ENCODE measurements around the gene TRIM63. TPM values are rescaled to one million over a fixed set of nuclear protein-coding genes. Genes with fewer than 3 reads are reported as not detected.
A peak's percentile ranks its signal among the peaks of the same experiment; 100 is the strongest.
"Not testable (repeated sequence)": the region's sequence is repeated elsewhere in the genome, so short reads cannot be mapped to it uniquely, and the experiment has no call there.

Gene TRIM63
- total RNA-seq (2014; rRNA removed; shearing (Covaris generic)): not detected in 2 replicates

GRCh38 chr1:26067432-26067911 is at the start of gene TRIM63:
TRIM63 (minus strand) TSS chr1:26067630; CDS start chr1:26067494, 136 bp downstream.
- no peak for DNase-seq (ENCODE audit: low spot score)

GRCh38 chr1:26114165-26114927 is 46.9 kb upstream of the TRIM63 start:
- DNase-seq (ENCODE audit: low spot score): no peak

DNA sequence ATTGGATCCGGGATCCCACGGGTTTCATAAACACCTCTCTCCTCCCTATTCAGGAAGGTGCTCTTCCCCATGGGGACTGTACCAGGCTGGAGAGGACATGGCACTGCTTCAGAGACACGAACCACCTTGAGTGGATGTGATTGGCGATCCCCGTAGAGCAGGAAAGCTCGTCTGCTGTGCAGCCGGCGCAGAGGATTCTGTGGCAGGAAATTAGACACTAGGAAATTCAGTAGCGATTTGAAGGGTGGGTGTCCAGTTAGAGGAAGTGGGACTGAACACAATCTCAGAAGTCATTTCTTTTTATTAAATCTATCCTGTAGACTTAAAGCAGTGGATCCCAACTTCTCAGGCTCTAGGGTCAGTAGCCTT is 45.0 kb upstream of the TRIM63 start:
- peak; percentile 10 for DNase-seq (ENCODE audit: low spot score)

GRCh38 chr1:26111530-26112406 is 44.3 kb upstream of the TRIM63 start, which contains the start of gene PDIK1L:
PDIK1L (plus strand) TSS chr1:26111824; CDS start chr1:26114309, 2,485 bp downstream.
- DNase-seq (ENCODE audit: low spot score): peak; percentile 63

DNA sequence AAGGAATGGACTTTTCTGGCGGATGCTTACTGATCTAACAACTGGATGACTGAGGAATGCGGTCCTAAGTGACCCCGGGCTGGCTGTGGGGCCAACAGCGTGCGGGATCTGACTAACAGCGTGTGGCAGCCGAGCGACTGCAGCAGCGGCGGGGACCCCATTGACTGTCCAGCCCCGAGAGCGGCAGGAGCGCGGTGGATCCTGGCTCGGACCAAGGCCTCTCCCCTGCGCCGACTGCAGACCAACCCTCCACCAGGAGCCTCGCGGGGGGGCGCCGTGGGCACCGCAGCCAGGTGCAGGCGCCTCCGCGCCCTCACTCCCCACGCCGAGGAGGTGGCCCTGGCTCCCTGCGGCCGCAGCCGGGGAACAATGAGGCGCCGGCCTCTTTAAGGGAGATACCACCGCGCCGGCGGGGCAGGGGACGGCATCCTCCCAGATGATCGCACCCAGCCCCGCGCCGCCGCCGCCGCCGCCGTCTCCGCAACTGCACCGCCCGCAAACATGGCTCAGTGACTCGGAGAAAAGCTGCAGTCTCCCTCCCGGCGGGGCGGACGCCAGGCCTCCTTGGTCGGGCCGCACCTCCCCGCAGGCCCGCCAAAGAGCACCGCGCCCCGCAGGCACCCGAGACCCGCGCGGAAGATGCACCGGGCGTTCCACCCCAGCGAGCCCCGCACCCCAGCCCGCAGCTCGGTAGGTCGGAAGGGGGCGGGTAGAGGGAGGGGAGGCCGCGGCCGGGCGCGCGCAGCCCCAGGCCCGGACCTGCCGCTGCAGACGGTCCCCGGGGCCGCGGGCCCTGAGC is 43.5 kb upstream of the TRIM63 start:
- DNase-seq (ENCODE audit: low spot score): peak; percentile 25

GRCh38 chr1:26109229-26110164 is 42.1 kb upstream of the TRIM63 start:
- no peak for DNase-seq (ENCODE audit: low spot score)

DNA sequence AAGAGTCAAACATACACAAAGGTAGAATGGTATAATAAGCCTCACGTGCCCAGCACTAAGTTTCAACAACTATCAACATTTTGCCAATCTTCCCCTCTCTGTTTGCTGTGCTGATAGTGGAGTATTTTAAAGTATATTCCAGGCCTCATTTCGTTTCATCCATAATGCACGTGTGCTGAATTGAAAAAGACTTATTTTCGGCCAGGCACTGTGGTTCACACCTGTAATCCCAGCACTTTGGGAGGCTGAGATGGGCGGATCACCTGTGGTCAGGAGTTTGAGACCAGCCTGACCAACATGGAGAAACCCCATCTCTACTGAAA is 37.8 kb upstream of the TRIM63 start:
- DNase-seq (ENCODE audit: low spot score): not testable (repeated sequence)

DNA sequence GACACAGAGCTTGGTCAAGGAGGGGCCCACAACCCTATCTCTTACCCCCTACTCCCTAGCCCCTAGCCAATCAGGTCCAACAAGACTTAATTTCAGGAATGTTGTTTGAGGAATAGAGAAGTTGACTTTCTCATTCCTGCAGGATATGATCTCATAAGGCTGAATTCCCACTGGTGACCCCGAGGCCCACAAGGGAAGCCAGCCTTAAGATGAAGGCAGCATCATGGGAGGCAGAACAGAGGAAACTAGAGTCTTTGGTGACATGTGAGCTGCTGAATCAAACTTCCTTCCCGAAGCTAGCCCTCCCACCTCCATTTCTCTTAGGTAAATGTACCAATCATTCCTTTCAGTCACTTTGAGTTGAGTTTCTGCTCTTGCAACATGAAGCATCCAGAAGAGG is 35.1 kb upstream of the TRIM63 start:
- no peak for DNase-seq (ENCODE audit: low spot score)

GRCh38 chr1:26102119-26102518 is 34.7 kb upstream of the TRIM63 start:
- DNase-seq (ENCODE audit: low spot score): no peak

DNA sequence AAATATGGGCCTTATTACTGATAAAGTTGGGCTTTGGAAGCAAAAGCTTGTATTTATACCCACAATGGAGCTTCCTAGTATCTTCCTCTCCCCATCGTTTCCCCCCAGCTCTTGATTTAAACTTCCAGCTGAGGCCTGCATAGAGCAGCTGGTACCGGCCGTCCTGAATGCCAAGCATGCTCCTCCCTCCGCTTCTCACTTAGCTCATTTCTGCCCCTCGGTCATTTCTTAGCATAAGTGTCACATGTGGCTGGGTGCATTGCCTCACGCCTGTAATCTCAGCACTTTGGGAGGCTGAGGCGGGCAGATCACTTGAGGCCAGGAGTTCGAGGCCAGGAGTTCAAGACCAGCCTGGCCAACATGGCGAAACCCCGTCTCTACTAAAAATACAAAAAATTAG is 32.8 kb upstream of the TRIM63 start:
- not testable (repeated sequence) for DNase-seq (ENCODE audit: low spot score)

- DNase-seq (ENCODE audit: low spot score): no peak
Observed at GRCh38 chr1:26099780-26100179, 32.4 kb upstream of the TRIM63 start.

GRCh38 chr1:26098602-26099001 is 31.2 kb upstream of the TRIM63 start:
- DNase-seq (ENCODE audit: low spot score): no peak

- peak; percentile 79 for DNase-seq (ENCODE audit: low spot score)
Observed at GRCh38 chr1:26097696-26098095, 30.3 kb upstream of the TRIM63 start.

- no peak for DNase-seq (ENCODE audit: low spot score)
Observed at GRCh38 chr1:26096471-26096870, 29.0 kb upstream of the TRIM63 start.

GRCh38 chr1:26094677-26095383 is 27.4 kb upstream of the TRIM63 start:
- peak; percentile 67 for DNase-seq (ENCODE audit: low spot score)

DNA sequence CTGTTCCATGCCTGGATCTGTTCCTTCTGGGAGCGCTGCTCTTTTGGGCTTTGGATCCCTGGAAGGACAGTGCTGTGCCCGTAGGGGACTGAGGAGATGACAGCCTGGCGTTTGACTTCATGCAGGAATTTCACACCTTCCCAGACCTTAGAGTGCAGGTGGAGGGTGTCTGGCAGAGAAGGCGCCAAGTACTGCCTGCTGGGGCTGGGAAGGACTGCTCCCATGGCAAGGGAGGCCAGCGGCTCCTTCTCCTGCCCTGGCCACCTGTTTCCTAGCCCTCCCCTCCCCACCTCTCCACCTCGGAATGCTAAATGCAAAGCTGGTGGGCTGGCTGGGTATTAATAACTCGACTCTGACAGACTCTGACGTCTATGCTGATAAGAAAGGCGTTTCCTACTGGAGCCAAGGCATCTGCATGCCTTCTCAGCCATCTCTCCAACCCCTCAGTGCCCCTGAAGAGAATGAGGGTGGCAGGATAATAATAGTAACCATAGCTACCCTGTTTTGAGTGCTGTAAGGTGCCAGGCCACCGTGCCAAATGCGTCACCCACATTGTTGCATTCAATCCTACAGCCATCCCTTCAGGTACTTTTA is 26.7 kb upstream of the TRIM63 start:
- DNase-seq (ENCODE audit: low spot score): peak; percentile 54

DNA sequence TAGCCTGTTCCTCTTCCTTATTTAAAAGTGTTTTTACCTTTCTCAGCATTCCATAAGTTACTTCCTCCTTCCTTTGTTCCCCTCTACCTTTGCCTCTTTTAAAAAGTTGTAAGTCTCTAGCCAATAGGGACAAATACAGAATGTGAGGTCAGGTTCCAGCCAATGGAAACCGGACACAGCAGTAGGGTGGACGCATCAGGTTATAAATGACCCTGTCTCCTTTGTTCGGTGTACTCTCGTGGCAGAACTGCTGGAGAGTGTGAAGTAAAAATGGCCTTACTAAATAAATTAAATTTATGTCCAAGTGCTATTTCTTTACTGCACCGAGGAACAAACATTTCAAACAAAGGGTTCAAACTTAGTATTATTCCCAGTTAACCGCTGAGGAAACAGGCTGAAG is 26.1 kb upstream of the TRIM63 start:
- not testable (repeated sequence) for DNase-seq (ENCODE audit: low spot score)

DNA sequence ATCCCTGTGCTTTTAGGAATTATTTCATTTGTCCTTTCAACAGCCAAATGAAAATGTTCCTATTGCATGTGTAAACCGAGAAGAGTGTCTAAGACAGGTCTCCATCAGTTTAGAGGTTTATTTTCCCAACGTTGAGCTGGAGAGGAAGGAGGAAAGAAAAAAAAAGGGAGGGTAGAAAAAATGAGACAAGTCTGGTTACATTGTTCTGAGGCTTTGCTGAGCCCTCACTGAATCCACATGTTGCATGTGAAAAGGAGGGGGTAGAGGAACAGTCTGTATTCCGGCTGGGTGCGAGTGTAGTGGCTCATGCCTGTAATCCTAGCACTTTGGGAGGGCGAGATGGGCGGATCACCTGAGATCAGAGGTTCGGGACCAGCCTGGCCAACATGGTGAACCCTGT is 25.0 kb upstream of the TRIM63 start:
- no peak for DNase-seq (ENCODE audit: low spot score)

DNA sequence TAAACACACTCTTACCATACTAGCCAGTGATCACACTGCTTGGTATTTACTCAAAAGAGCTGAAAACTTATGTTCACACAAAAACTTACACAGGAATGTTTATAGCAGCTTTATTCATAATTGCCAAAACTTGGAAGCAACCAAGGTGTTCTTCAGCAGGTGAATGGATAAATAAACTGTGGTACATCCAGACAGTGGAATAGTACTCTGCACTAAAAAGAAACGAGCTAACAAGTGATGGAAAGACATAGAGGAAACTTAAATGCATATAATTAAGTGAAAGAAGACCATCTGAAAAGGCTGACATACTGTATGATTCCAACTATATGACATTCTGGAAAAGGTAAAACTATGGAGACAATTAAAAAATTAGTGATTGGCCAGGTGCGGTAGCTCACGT is 23.5 kb upstream of the TRIM63 start:
- DNase-seq (ENCODE audit: low spot score): no peak

- DNase-seq (ENCODE audit: low spot score): no peak
Observed at GRCh38 chr1:26089125-26089524, 21.7 kb upstream of the TRIM63 start.
